Gastroesophageal sphincter (tissue), 3 donors: Measurements from ENCODE around the gene CNTNAP2.

Source experiments
- CTCF ChIP-seq, 4 experiments: fragments of 200-600 bp in 2 of 4; fragments of 450-650 bp in 2 of 4; sonication (generic) in 1 of 4; IDR thresholded peaks; one replicate each; pipeline ENCODE4 v1.5.1; 2017 to 2019; ENCODE audit warnings: antibody characterized with exemption in 4 of 4, mild to moderate bottlenecking in 2 of 4, moderate library complexity in 2 of 4
- EP300 ChIP-seq: sonication (generic); formaldehyde crosslinking; IDR thresholded peaks from one replicate; pipeline ENCODE4 v1.6.1; 2017; ENCODE audit warnings: antibody characterized with exemption, mild to moderate bottlenecking
- POLR2A ChIP-seq, 2 donors: fragments of 450-650 bp; IDR thresholded peaks; one replicate each; pipeline ENCODE4 v1.6.1; 2017; ENCODE audit warnings: antibody characterized with exemption in 2 of 2, mild to moderate bottlenecking in 2 of 2, moderate library complexity in 1 of 2

GRCh38 chr7:148209643-148210190 lies 2093.1 kb downstream of the CNTNAP2 start:
- TF ChIP-seq CTCF (IDR thresholded peaks at IDR 0.05) (no peak), POLR2A (IDR thresholded peaks at IDR 0.05) (no peak), EP300 (no peak)
